HG02759 (cell line): ENCODE measurements around the gene SIGLEC11.
"Not testable (repeated sequence)": the region's sequence is repeated elsewhere in the genome, so short reads cannot be mapped to it uniquely, and the experiment has no call there.

ENCODE experiments used
- ATAC-seq: cut with Tn5 transposase; IDR thresholded peaks from one replicate; pipeline ENCODE4 v1.9.1; 2021; ENCODE audit warnings: mild to moderate bottlenecking, moderate library complexity; ENCODE audit not compliant: unreplicated experiment

The SIGLEC11 gene

GRCh38 chr19:49951806-49952478 is 9.0 kb downstream of the SIGLEC11 start:
- ATAC-seq = no peak

GRCh38 chr19:49950956-49951526 is 9.9 kb downstream of the SIGLEC11 start:
- ATAC-seq = no peak

GRCh38 chr19:49950590-49950948 is 10.4 kb downstream of the SIGLEC11 start:
- no peak for ATAC-seq

GRCh38 chr19:49949742-49950589 is 11.0 kb downstream of the SIGLEC11 start:
- no peak for ATAC-seq

DNA sequence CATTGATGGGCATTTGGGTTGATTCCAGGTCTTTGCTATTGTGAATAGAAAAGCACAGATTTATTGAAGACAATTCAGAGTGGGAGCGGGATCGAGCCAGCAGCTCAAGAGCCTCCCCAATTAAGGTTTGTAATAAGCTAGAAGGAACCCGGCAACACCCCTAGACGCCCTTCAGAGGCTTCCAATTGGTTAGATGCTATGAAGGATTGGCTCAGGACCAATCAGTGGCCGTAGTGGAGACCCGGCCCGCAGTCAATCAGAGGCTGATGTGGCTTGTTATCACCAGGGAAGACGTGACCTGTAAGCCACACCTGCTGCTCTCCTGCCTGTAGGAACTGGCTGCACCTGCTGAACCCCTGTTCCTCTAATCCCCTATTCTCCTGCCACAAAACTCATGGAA is 14.6 kb downstream of the SIGLEC11 start:
- ATAC-seq = no peak

GRCh38 chr19:49944567-49944966 is 16.4 kb downstream of the SIGLEC11 start:
- ATAC-seq = not testable (repeated sequence)

DNA sequence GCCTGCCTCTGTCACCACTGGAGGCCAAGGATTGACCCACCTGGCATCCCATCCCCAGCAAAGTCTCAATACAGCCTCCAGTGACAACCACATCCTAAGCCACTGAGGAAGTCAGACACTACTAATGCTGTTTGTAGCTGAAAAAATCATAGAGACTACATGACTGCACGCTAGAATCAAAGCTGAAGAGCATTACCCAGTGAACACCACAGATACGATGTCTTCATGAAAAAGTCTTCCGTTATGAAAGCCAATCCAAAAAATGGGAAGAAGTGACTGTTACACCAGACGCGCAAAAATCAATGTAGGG is 20.5 kb downstream of the SIGLEC11 start:
- ATAC-seq = no peak

DNA sequence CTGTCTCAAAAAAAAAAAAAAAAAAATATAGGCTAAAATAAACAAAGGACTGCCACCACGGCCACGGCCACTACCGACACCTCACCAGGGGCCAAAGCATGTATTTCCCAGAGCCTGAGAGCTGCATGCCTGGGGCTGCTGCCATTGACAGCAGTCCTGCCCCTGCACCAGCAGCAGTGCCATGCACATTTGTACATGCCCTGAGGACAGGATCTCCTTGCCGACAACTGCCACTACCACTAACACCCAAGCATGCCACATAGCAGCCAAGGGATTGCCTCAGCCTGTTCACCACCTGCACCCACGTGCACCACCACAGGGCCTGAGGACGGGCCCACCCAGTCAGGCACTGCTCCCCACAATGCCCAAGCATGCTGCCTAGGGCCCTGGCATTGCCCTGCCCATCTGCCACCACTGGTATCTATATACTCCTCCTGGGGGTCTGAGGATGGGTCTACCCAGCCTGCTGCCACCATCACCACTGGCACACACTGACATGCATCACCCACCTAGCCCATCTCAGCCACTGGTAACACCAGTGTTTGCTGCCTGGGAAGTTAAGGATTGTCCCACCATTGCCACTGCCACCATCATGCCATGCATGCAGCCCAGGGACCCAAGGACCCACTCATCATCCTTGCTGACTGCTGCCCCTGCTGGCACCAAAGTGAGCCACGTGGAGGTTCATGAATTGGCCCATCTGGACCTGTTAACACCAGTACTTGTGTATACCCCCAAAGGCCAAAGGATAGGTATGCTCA is 21.1 kb downstream of the SIGLEC11 start:
- no peak for ATAC-seq

DNA sequence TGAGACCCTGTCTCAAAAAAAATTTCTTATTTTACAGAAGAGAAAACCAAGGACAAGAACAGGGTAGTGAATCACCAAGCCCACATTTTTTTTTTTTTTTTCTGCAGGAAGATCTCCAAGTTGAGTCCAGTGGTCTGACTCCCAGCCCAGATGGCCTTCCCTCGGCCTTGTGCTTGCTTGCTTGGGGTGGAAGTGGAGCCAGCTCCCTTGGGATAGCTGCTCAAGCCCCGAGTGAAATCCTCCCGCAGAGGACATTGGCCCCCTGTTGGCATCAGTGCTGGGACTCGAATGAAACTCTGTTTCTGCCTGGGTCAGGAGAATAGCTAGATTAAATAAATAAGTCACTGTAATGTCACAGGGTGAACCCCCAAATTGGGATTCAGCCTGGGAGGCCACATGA is 22.3 kb downstream of the SIGLEC11 start:
- no peak for ATAC-seq

- ATAC-seq = no peak
Observed at GRCh38 chr19:49937750-49938381, 23.1 kb downstream of the SIGLEC11 start.

DNA sequence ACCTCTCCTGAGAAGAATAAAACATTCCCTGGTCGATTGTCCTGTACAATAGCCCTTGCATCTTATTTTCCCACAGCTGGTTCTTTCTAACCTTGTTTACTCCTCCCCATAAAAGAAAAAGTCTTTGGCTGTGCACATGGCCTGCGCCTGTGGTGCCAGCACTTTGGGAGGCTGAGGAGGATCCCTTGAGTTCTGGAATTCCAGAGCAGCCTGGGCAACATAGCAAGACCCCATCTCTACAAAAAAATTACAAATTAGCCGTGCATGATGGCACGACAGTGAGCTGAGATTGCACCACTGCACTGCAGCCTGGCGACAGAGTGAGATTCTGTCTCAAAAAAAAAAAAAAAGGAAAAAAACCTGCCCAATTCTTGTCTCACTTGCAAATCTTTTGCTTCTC is 24.4 kb downstream of the SIGLEC11 start:
- no peak for ATAC-seq

- ATAC-seq = no peak
Observed at GRCh38 chr19:49933643-49934042, 27.3 kb downstream of the SIGLEC11 start.

DNA sequence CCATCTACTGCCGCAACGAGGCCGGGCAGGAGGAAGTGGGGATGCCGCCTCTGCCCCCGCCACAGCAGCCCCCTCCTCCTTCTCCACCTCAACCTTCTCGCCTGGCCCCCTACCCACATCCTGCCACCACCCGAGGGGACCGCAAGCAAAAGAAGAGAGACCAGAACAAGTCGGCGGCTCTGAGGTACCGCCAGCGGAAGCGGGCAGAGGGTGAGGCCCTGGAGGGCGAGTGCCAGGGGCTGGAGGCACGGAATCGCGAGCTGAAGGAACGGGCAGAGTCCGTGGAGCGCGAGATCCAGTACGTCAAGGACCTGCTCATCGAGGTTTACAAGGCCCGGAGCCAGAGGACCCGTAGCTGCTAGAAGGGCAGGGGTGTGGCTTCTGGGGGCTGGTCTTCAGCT is 28.2 kb downstream of the SIGLEC11 start:
- ATAC-seq = no peak

DNA sequence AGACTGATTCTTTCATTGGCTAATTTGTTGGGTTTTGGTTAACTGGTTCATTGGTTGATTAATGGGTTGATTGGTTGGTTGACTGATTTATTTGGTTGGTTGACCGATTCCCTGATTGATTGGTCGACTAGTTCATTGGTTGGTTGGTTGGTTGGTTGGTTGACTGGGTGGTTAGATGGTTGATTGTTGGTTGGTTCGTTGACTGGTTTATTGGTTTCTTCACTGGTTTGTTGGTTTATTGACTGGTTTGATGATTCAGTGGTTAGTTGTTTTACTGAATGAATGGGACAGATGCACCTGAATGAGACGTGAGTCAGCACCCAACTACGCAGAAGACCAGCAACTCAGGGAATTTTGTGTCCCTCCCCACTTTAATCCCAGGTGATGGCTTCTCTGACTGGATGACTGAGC is 28.9 kb downstream of the SIGLEC11 start:
- ATAC-seq = no peak

DNA sequence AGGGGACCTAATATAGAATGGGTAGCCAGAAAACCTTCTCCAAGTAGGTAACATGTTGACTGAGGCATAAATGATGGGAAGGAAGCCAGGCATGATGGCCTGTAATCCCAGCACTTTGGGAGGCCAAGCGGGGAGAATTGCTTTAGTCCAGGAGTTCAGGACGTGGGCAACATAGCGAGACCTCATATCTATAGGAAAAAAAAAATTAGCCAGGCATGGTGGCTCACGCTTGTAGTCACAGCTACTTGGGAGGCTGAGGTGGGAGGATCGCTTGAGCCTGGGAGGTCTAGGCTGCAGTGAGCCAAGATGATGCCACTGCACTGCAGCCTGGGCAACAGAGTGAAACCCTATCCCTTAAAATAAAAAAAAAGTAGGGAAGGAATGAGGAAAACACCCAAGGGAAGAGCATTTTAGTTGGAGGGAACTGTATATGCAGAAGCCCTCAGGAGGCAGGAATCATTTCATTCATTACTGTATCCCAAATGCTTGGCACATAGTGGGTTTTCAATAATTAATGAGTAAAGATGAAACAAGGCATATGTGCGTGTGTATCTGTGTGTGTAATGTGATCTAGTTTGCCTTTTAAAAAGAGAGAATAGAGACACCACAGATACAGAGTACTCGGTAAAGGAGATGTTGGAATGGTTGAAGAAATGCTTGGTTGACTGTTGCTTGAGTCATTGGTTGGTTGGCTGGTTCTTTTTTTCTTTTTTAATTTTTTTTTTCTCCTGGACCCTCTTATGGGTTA is 29.5 kb downstream of the SIGLEC11 start:
- ATAC-seq = no peak

DNA sequence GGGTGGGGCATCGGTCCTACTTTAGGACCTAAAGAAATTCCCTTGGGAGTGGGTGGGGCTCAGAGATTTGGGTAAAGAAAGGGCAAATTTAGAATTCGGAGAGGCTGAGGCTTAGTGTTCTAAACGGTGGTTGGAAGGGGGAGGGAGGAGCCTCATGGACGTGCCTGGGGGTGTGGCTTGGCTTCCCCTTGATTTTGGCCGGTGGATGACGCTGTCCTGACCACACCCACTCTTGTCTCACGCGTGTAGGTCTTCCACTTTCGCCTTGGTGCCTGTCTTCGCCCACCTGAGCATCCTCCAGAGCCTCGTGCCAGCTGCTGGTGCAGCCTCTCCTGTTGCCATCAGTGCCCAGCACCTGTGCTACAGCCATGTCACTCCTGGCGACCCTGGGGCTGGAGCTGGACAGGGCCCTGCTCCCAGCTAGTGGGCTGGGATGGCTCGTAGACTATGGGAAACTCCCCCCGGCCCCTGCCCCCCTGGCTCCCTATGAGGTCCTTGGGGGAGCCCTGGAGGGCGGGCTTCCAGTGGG is 30.4 kb downstream of the SIGLEC11 start:
- ATAC-seq = no peak

GRCh38 chr19:49929611-49930482 is 31.1 kb downstream of the SIGLEC11 start:
- peak; percentile 73 for ATAC-seq

GRCh38 chr19:49929121-49929610 is 31.8 kb downstream of the SIGLEC11 start, which contains the start of the genes ATF5 and NUP62:
Gene ATF5, plus strand, starts transcription at chr19:49929205. Its CDS starts 1,646 bp downstream, at chr19:49930851.
Gene NUP62, minus strand, starts transcription at chr19:49929504. Its CDS starts 19,697 bp downstream, at chr19:49909807.
- peak; percentile 64 for ATAC-seq
